ENCODE data around the gene ORAI2. TPM values are rescaled to one million over a fixed set of nuclear protein-coding genes. Genes with fewer than 3 reads are reported as not detected.
A peak's percentile ranks its signal among the peaks of the same experiment; 100 is the strongest.

ORAI2 gene
- total and polyA plus RNA-seq, 10 of the 15 experiments (the other 5 are each of a cell fraction or from before 2014, with no cell fraction given): 5.8 to 111 (median 46.9) TPM

DNA sequence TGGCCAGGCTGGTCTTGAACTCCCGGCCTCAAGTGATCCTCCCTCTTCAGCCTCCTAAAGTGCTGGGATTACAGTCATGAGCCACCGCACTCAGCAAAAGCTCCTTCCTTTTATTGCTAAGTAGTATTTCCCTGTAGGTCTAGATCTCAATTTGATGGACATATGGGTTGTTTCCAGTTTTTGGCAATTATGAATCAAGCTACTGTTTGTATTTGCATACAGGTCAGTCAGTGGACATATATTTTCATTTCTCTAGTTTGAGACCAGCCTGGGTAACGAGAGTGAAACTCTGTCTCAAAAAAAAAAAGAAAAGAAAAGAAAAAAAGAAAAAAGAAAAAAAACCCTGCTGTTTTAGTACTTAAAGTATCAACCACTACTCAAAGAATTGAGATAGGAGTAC, 43.6 kb upstream of the ORAI2 start:
- ChIA-PET POLR2A (interaction anchor here (0.5 to 0.7 kb wide), 4 partner anchors 11 to 91 kb away, joined by 3 to 5 read pairs (median 3); no protein-coding TSS in a partner anchor), CTCF (interaction anchor here (0.7 to 13.5 kb wide), 12 partner anchors 10 to 923 kb away, joined by 3 to 205 read pairs (median 3); no protein-coding TSS in a partner anchor), SMC1A (ENCODE audit: uncharacterized antibody, unreplicated experiment) (interaction anchor here (0.7 to 9.2 kb wide), 6 partner anchors 83 to 130 kb away, joined by 3 to 122 read pairs (median 6); partner anchors contain the start of gene SH2B2), RAD21 (ENCODE audit: unreplicated experiment) (interaction anchor here (1.0 to 9.0 kb wide), 5 partner anchors 100 to 111 kb away, joined by 3 to 79 read pairs (median 6); partner anchors contain the start of gene SH2B2)
- H3K27ac ChIP-seq (ENCODE audit: control insufficient read depth, insufficient read depth): no peak overlapping the region
- ATAC-seq (peak; percentile 85), DNase-seq (ENCODE audit: low read depth, low spot score) (no peak), FAIRE-seq (peak; percentile 35)
- peak overlapping the region; percentile 60 for H3K4me2 ChIP-seq (ENCODE audit: control insufficient read depth, insufficient read depth)
- no peak overlapping the region for H3K9ac ChIP-seq (ENCODE audit: control insufficient read depth, insufficient read depth, low read length)
- in situ Hi-C loops (cut with MboI) (loop anchor here (5.0 to 10.0 kb wide), 3 partner anchors 108 to 848 kb away; no protein-coding TSS in a partner anchor), intact Hi-C loops (cut with micrococcal nuclease; ENCODE audit: unreplicated experiment) (loop anchor here (1.0 to 10.0 kb wide), 2 partner anchors 111 to 845 kb away; no protein-coding TSS in a partner anchor)
- H4K20me1 ChIP-seq (ENCODE audit: control insufficient read depth, insufficient read depth): no peaks in the 10 kb centered on the region
- WGBS (ENCODE audit: insufficient coverage, insufficient replicate concordance, low lambda C conversion rate, missing lambda C conversion rate): 20% methylated on average over 3 of the region's 3 CpGs
- peaks cover 9% of the 10 kb centered on the region for H3K4me1 ChIP-seq (ENCODE audit: control insufficient read depth, insufficient read depth, low read length)
- H2AFZ ChIP-seq (ENCODE audit: control insufficient read depth, low read depth, low read length): no peak overlapping the region
- BruUV-seq (replicated peaks): no TSS peak
- no peaks in the 10 kb centered on the region for H3K9me3 ChIP-seq (replicated peaks; ENCODE audit: control insufficient read depth, insufficient read depth, low read length)
- no peak overlapping the region for H3K4me3 ChIP-seq
- no peaks in the 10 kb centered on the region for H3K27me3 ChIP-seq (replicated peaks in 1 of 2; ENCODE audit: control insufficient read depth in 2 of 2, insufficient read depth in 2 of 2, low read length in 1 of 2)
- peaks cover 4% of the 10 kb centered on the region for H3K79me2 ChIP-seq (ENCODE audit: control insufficient read depth, insufficient read depth, low read length)
- peaks cover 3 to 22% of the 10 kb centered on the region in 2 experiments for H3K36me3 ChIP-seq (ENCODE audit: control insufficient read depth in 2 of 2, insufficient read depth in 2 of 2, low read length in 1 of 2)
- TF ChIP-seq, protein P1, sequence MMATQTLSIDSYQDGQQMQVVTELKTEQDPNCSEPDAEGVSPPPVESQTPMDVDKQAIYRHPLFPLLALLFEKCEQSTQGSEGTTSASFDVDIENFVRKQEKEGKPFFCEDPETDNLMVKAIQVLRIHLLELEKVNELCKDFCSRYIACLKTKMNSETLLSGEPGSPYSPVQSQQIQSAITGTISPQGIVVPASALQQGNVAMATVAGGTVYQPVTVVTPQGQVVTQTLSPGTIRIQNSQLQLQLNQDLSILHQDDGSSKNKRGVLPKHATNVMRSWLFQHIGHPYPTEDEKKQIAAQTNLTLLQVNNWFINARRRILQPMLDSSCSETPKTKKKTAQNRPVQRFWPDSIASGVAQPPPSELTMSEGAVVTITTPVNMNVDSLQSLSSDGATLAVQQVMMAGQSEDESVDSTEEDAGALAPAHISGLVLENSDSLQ (IDR thresholded peaks at IDR 0.05): peak; percentile 85
- TF ChIP-seq, protein P2, sequence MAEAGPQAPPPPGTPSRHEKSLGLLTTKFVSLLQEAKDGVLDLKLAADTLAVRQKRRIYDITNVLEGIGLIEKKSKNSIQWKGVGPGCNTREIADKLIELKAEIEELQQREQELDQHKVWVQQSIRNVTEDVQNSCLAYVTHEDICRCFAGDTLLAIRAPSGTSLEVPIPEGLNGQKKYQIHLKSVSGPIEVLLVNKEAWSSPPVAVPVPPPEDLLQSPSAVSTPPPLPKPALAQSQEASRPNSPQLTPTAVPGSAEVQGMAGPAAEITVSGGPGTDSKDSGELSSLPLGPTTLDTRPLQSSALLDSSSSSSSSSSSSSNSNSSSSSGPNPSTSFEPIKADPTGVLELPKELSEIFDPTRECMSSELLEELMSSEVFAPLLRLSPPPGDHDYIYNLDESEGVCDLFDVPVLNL (IDR thresholded peaks at IDR 0.05; ENCODE audit: low read depth, low read length): no peak
- TF ChIP-seq CREB1 (IDR thresholded peaks at IDR 0.05; ENCODE audit: low read depth) (no peak), ESRRA (IDR thresholded peaks at IDR 0.05; ENCODE audit: low read length) (no peak), RFX5 (IDR thresholded peaks at IDR 0.05; ENCODE audit: low read depth, low read length) (no peak), CHD4 (IDR thresholded peaks at IDR 0.05) (no peak), JUNB (IDR thresholded peaks at IDR 0.05) (0 out of 2 replicates have a peak, but pooled peaks have one; percentile 7), POU2F2 (IDR thresholded peaks at IDR 0.05; ENCODE audit: borderline replicate concordance, low read depth, low read length) (peak; percentile 63; the same call in 1 of the 3 replicates), KAT2A (conservative IDR thresholded peaks at IDR 0.05; ENCODE audit: control insufficient read depth, low read depth, low read length) (no peak), SMAD5 (IDR thresholded peaks at IDR 0.05; ENCODE audit: low read depth) (no peak)
- TF ChIP-seq, protein P3, sequence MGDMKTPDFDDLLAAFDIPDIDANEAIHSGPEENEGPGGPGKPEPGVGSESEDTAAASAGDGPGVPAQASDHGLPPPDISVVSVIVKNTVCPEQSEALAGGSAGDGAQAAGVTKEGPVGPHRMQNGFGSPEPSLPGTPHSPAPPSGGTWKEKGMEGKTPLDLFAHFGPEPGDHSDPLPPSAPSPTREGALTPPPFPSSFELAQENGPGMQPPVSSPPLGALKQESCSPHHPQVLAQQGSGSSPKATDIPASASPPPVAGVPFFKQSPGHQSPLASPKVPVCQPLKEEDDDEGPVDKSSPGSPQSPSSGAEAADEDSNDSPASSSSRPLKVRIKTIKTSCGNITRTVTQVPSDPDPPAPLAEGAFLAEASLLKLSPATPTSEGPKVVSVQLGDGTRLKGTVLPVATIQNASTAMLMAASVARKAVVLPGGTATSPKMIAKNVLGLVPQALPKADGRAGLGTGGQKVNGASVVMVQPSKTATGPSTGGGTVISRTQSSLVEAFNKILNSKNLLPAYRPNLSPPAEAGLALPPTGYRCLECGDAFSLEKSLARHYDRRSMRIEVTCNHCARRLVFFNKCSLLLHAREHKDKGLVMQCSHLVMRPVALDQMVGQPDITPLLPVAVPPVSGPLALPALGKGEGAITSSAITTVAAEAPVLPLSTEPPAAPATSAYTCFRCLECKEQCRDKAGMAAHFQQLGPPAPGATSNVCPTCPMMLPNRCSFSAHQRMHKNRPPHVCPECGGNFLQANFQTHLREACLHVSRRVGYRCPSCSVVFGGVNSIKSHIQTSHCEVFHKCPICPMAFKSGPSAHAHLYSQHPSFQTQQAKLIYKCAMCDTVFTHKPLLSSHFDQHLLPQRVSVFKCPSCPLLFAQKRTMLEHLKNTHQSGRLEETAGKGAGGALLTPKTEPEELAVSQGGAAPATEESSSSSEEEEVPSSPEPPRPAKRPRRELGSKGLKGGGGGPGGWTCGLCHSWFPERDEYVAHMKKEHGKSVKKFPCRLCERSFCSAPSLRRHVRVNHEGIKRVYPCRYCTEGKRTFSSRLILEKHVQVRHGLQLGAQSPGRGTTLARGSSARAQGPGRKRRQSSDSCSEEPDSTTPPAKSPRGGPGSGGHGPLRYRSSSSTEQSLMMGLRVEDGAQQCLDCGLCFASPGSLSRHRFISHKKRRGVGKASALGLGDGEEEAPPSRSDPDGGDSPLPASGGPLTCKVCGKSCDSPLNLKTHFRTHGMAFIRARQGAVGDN (IDR thresholded peaks at IDR 0.05): no peak
- TF ChIP-seq, protein P4, sequence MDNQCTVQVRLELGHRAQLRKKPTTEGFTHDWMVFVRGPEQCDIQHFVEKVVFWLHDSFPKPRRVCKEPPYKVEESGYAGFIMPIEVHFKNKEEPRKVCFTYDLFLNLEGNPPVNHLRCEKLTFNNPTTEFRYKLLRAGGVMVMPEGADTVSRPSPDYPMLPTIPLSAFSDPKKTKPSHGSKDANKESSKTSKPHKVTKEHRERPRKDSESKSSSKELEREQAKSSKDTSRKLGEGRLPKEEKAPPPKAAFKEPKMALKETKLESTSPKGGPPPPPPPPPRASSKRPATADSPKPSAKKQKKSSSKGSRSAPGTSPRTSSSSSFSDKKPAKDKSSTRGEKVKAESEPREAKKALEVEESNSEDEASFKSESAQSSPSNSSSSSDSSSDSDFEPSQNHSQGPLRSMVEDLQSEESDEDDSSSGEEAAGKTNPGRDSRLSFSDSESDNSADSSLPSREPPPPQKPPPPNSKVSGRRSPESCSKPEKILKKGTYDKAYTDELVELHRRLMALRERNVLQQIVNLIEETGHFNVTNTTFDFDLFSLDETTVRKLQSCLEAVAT (IDR thresholded peaks at IDR 0.05): no peak
- TF ChIP-seq, protein P5, sequence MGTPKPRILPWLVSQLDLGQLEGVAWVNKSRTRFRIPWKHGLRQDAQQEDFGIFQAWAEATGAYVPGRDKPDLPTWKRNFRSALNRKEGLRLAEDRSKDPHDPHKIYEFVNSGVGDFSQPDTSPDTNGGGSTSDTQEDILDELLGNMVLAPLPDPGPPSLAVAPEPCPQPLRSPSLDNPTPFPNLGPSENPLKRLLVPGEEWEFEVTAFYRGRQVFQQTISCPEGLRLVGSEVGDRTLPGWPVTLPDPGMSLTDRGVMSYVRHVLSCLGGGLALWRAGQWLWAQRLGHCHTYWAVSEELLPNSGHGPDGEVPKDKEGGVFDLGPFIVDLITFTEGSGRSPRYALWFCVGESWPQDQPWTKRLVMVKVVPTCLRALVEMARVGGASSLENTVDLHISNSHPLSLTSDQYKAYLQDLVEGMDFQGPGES (IDR thresholded peaks at IDR 0.05): no peak
- TF ChIP-seq, protein P6, sequence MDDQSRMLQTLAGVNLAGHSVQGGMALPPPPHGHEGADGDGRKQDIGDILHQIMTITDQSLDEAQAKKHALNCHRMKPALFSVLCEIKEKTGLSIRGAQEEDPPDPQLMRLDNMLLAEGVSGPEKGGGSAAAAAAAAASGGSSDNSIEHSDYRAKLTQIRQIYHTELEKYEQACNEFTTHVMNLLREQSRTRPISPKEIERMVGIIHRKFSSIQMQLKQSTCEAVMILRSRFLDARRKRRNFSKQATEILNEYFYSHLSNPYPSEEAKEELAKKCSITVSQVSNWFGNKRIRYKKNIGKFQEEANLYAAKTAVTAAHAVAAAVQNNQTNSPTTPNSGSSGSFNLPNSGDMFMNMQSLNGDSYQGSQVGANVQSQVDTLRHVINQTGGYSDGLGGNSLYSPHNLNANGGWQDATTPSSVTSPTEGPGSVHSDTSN (IDR thresholded peaks at IDR 0.05; ENCODE audit: insufficient replicate concordance, low read depth, low read length): peak; percentile 17

All from GM12878 (cell line).